ENCODE data around the gene DAP3.
"Not testable (repeated sequence)": the region's sequence is repeated elsewhere in the genome, so short reads cannot be mapped to it uniquely, and the experiment has no call there.

DAP3 gene

GRCh38 chr1:155691992-155692528 lies 3.2 kb downstream of the DAP3 start:
- H3K4me3 ChIP-seq (ENCODE audit: low read depth, low read length) = no peak overlapping the region

GRCh38 chr1:155694167-155694566 lies 5.3 kb downstream of the DAP3 start:
- no peak overlapping the region for H3K4me3 ChIP-seq (ENCODE audit: low read depth, low read length)
- TF ChIP-seq CTCF (IDR thresholded peaks at IDR 0.05; ENCODE audit: low read depth, low read length) = no peak

More at GRCh38 chr1:155691992-155692528, 3.2 kb downstream of the DAP3 start:
- no peak for TF ChIP-seq CTCF (IDR thresholded peaks at IDR 0.05; ENCODE audit: low read depth, low read length)

DNA sequence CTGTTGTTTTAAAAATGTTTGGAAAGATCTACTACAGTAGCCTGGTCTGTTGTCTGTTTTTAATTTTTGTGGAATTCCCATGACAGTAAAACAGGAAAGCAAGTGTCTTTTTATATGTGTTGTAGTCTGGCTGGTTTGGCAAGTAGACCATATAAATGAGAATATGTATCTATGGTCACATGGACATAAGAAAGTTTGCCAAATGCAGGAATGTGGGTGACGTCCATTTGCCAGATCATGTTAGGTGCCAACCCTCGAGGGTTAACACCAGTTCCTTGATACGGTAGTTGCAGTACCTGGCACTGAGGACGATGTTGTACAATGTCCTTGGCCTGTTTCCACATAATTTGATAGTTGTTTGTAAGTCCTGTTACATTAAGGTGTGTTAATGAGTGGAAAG lies 6.2 kb downstream of the DAP3 start:
- TF ChIP-seq CTCF (IDR thresholded peaks at IDR 0.05; ENCODE audit: low read depth, low read length) = no peak
- H3K4me3 ChIP-seq (ENCODE audit: low read depth, low read length) = no peak overlapping the region

DNA sequence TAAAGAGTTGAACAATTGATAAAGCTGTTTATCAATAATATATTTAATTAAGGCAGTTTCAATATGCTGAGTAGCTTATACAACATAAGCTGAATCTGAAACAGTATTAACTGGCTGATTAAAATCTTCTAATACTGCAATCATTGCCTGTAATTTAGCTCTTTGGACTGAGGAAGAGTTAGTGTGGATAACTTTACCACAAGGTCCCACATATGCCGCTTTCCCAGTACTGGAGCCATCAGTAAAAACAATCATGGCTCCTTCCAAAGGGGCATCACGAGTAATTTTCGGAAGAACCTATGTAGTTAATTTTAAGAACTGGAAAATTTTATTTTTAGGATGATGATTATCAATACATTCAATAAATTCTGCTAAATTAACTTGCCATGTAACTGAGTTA lies 6.7 kb downstream of the DAP3 start:
- no peak for TF ChIP-seq CTCF (IDR thresholded peaks at IDR 0.05; ENCODE audit: low read depth, low read length)
- no peak overlapping the region for H3K4me3 ChIP-seq (ENCODE audit: low read depth, low read length)

DNA sequence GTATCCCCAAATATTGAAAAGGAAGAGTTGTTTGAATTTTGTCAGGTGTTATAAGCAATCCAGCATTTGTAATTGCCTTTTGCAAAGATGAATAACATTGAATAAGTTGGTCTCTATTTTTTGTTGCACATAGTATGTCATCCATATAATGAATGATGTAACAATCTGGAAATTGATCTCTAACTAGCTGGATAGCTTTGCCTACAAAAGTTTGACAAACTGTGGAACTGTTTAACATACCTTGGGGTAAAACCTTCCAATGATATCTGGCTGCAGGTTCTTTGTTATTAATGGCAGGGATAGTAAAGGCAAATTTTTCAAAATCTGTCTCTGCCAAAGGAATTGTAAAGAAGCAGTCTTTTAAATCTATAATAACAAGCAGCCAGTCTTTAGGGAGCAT lies 7.6 kb downstream of the DAP3 start:
- no peak overlapping the region for H3K4me3 ChIP-seq (ENCODE audit: low read depth, low read length)

DNA sequence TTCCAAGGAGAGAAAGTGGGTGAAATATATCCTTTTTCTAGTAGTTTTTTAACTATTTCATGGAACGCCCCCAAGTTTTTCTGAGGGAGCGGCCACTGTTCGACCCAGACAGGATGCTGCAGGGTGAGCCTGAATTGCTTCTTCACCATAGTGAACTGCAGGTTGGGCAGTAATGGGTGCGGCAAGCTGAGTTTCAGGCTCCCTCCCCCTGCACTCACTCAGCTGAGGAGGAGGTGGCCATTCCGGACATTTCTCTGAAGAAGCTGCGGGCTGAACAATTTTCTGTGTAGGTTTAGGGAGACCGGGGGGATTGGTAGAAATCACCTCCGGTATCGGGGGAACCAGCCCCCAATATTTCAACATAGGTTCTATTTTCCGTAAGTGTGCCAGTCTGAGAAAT lies 8.2 kb downstream of the DAP3 start:
- no peak for TF ChIP-seq CTCF (IDR thresholded peaks at IDR 0.05; ENCODE audit: low read depth, low read length)
- H3K4me3 ChIP-seq (ENCODE audit: low read depth, low read length) = no peak overlapping the region

More for the DNA sequence above, 7.6 kb downstream of the DAP3 start:
- no peak for TF ChIP-seq CTCF (IDR thresholded peaks at IDR 0.05; ENCODE audit: low read depth, low read length)

DNA sequence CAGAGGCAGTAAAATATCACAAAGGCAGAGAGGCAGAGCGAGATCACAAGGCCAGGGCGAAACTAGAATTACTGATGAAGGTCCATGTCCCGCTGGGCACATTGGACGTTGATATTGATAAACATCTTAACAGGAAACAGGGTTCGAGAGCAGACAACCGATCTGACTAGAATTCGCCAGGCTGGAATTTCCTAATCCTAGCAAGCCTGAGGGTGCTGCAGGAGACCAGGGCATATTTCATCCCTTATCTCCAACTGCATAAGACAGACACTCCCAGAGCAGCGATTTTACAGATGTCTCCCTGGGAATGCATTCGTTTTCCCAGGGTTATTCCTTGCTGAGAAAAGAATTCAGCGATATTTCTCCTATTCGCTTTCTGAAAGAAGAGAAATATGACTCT lies 8.7 kb downstream of the DAP3 start:
- H3K4me3 ChIP-seq (ENCODE audit: low read depth, low read length) = not testable (repeated sequence)

DNA sequence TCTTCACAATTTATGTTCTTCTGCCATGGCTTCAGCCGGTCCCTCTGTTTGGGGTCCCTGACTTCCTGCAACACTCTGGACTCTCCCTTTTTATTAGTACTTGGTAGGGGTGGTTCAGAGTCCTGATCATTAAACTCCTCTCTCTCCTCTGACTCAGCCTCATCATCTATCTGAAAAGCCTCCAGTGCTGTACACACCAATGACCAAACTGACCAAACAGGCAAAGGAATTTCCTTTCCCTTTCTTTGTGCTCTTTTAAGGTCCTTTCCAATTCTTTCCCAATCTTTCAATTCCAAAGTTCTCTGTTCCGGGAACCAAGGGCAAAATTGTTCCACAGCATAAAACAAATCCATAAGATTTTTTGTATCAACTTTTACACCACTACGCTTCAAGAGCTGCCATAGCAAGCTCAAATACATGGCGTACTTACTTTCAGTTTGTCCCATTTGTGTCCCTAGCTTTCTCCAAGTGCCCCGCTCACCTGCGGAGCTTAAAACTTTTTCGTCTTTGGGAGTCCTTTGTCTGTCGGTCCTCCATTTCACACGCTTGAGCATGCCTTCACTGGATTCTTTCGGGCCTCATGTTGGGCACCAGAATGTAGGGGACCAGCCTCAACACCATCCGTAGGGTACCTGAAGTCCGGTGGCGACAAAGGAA lies 9.6 kb downstream of the DAP3 start:
- H3K4me3 ChIP-seq (ENCODE audit: low read depth, low read length) = no peak overlapping the region
- no peak for TF ChIP-seq CTCF (IDR thresholded peaks at IDR 0.05; ENCODE audit: low read depth, low read length)

- not testable (repeated sequence) for H3K4me3 ChIP-seq (ENCODE audit: low read depth, low read length)
Measured at GRCh38 chr1:155699062-155699461, 10.2 kb downstream of the DAP3 start.

DNA sequence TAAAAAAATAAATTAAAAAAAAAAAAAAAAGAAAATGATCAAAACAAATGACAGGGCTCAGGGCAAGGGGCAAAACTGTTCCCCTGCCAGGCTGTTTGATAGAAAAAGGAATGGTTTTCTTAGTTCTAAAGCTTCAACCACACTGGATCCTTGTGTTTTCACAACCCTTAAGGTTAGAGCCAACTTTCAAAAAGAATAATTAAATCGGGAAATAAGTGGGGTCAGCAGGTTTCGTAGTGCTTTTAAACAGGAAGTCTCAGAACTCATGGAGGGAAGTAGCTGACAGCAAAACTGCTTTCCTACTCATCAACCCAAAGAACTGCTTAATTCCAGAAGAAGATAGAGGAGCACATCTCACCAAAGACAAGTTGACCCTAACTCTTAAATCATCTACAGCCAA lies 12.8 kb downstream of the DAP3 start:
- not testable (repeated sequence) for H3K4me3 ChIP-seq (ENCODE audit: low read depth, low read length)
